Right lobe of liver (tissue), 4 donors: ENCODE measurements around the gene RYR3.

Experiments used
- POLR2A ChIP-seq: fragments of 450-650 bp; IDR thresholded peaks from one replicate; pipeline ENCODE4 v1.6.1; 2017; ENCODE audit warnings: antibody characterized with exemption, mild to moderate bottlenecking
- TF ChIP-seq, protein P1 (sequence below), 4 donors: fragments of 200-600 bp in 3 of 4; fragments of 450-650 bp in 1 of 4; IDR thresholded peaks; one replicate each; pipeline versions ENCODE4 v1.5.1 to v1.8.0; 2016 to 2022; ENCODE audit warnings: antibody characterized with exemption in 4 of 4, mild to moderate bottlenecking in 2 of 4
- donor health status: DM: no; HTN: no; CAD: no.
- donor health status: DM: no; HTN: no; CAD: no.
- donor health status: DM: no; HTN: yes; CAD: no.

DNA sequence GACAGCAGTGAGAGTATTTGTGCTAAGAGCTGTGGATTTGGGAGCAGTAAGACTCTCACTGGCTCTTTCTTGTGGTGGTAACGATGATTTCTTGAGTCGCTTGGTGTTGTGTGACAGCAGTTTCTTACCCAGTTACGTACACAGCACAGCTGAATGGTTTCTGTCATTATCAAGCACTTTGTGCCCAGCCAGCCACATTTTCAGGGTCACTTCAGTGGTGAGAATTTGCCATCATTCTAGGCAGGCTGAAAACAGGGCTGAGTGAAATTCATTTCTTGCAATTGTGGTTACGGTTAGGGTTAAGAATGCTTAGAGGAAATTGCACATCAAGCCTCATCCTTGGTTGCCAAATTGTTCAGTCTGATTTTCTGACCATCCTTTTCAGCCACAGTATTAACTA, 130.1 kb downstream of the RYR3 start:
- TF ChIP-seq, protein P1, sequence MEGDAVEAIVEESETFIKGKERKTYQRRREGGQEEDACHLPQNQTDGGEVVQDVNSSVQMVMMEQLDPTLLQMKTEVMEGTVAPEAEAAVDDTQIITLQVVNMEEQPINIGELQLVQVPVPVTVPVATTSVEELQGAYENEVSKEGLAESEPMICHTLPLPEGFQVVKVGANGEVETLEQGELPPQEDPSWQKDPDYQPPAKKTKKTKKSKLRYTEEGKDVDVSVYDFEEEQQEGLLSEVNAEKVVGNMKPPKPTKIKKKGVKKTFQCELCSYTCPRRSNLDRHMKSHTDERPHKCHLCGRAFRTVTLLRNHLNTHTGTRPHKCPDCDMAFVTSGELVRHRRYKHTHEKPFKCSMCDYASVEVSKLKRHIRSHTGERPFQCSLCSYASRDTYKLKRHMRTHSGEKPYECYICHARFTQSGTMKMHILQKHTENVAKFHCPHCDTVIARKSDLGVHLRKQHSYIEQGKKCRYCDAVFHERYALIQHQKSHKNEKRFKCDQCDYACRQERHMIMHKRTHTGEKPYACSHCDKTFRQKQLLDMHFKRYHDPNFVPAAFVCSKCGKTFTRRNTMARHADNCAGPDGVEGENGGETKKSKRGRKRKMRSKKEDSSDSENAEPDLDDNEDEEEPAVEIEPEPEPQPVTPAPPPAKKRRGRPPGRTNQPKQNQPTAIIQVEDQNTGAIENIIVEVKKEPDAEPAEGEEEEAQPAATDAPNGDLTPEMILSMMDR (IDR thresholded peaks at IDR 0.05), result no peak
- TF ChIP-seq POLR2A, result no peak
